HG03103 (cell line): ENCODE measurements around the gene SHOC1.
"Not testable (repeated sequence)": the region's sequence is repeated elsewhere in the genome, so short reads cannot be mapped to it uniquely, and the experiment has no call there.

Source experiments
- ATAC-seq: cut with Tn5 transposase; IDR thresholded peaks from one replicate; pipeline ENCODE4 v1.9.1; 2021; ENCODE audit warnings: low read depth; ENCODE audit not compliant: unreplicated experiment

SHOC1 gene

DNA sequence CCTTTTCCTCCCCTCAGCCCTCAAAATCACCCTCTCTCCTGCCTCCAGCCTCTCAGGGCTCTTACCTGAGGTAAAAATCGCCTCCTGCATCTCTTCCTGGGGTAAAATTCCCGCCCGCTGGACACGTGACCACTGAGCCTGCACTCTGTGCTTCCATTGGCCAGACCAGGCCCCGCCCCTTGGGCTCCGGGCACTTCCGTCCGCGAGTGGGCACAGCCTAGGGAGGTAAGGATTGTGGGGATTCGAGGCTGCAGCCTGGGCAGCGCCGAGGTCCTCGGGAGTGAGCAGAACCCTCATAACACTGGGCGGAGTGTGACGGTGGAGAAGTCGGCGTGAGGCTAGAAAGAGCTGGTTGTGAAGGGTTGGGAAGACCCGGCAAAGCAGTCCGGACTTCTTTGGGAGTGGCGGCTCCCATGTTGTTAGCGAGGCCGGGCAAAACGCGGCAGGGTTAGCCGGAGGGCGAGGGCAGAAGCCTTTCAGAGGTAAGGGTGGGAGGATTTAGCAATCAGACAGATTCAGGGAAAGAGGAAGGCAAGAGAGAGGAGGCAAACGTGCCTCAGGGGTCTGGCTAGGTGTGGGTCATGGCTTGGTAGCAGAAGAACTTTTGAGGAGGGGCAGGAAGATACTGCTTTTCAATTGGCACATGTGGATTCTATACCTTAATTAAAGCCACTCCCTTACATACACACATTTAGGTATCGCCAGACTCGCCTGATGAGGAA is at the start of gene SHOC1:
Gene SHOC1, minus strand, starts transcription at position 103 of the 722 bp plus-strand sequence. CDS start 3,519 bp downstream, outside the sequence.
- no peak for ATAC-seq

GRCh38 chr9:111843971-111844370 is 49.2 kb upstream of the SHOC1 start:
- no peak for ATAC-seq

- no peak for ATAC-seq
Observed at GRCh38 chr9:111842313-111842712, 47.6 kb upstream of the SHOC1 start.

DNA sequence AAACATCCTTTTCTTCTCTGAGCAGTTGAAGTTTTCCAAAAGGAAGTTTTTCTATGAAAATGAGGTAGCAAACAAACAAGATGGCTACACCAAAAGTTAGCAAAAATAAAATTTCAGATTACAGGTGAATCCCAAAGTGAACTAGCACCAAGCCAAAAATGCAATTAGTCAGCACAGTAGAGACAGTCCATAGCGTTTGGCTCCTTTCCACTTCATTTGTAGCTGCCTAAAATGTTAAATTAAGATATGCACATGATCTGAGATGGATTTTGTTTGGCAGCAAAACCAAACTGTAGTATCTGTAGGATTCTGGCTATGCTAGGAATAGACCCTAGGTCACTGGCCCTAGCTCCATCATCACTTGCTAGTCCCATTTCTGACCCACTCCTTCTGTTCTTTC is 45.7 kb upstream of the SHOC1 start:
- no peak for ATAC-seq

DNA sequence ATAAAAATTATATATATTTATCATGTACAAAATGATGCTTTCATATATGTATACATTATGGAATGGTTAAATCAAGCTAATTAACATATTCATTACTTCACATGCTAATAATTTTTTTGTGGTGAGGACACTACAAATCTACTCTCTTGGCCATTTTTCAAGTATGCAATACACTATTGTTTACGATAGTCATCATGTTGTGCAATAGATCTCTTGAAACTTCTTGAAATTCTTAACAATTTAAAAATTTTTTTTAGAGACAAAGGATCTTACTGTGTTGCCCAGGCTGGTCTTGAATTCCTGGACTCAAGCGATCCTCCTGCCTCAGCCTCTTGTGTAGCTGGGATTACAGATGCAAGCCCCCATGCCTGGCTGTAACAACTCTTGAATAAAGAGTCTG is 45.2 kb upstream of the SHOC1 start:
- no peak for ATAC-seq

DNA sequence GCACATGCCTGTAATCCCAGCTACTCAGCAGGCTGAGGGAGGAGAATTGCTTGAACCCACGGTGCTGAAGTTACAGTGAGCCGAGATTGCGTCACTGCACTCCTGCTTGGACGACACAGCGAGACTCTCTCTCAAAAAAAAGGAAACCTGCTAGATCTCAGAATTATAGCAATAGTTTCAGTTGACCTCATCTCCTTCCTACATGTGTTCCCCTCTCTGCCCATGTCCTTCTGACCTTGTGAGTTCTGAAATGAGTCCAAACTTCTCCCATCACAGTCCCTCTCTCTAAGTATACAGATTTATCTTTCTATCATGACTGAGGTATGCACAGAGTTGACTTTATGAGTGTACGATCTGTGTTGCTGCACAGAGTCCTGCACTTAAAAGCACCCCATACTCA is 44.6 kb upstream of the SHOC1 start:
- peak; percentile 84 for ATAC-seq

- no peak for ATAC-seq
Observed at GRCh38 chr9:111838439-111838838, 43.7 kb upstream of the SHOC1 start.

DNA sequence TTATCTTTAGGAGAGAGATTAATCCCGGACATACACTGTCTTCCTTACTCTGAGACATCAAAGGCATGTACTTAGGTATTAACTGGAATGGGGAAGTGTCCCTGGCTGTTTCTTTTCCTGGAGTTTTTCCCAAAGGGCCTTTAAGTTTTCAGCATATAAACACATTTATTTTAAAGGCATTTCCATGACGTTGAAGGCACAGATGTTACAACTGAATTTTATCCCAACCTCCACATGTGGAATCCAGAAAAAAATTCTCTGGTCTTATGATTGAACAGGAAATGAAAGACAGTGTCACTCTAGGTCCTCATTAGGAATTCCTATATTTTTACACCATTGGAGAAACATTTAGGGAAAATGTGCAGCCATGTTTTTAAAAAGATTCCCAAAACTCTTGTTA is 41.6 kb upstream of the SHOC1 start:
- ATAC-seq, result no peak

GRCh38 chr9:111833941-111834340 is 39.2 kb upstream of the SHOC1 start:
- no peak for ATAC-seq

DNA sequence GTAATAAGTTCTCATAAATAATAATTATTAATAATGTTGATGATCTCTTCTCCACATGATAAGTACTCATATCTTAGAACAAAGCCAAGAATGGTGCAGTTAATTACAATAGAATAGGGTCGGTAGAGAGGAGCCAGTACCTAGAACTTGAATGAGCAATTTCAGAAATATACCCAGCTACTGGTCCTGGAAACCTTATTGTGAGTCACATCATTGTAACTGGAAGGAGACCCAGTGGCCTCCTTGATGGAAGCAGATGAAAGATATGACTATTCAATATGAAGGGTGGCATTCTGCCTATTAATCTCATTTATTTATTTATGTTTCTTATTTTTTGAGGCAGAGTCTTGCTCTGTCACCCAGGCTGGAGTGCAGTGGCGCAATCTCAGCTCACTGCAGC is 37.7 kb upstream of the SHOC1 start:
- ATAC-seq, result no peak

GRCh38 chr9:111831371-111832108 is 36.8 kb upstream of the SHOC1 start:
- ATAC-seq, result no peak

DNA sequence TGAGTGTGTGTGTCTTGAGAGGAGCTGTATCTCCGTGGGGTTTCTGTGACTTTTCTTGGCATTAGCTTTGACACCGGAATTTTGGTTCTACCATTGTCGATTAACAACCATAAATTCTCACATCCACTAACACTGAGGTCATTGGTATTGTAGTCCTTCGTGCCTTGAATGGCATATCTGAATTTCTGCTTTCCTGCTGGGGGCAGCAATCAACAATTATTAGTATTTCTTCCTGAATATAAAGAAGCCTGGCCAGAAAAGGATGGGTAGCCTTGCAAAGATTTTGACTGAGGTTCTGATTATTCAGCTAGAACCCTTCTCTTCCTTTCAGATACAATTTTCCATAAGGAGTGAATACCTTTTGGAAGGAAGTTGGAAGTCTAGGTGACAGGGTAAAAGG is 33.5 kb upstream of the SHOC1 start:
- ATAC-seq, result no peak

- ATAC-seq, result no peak
Observed at GRCh38 chr9:111825468-111826145, 30.9 kb upstream of the SHOC1 start.

DNA sequence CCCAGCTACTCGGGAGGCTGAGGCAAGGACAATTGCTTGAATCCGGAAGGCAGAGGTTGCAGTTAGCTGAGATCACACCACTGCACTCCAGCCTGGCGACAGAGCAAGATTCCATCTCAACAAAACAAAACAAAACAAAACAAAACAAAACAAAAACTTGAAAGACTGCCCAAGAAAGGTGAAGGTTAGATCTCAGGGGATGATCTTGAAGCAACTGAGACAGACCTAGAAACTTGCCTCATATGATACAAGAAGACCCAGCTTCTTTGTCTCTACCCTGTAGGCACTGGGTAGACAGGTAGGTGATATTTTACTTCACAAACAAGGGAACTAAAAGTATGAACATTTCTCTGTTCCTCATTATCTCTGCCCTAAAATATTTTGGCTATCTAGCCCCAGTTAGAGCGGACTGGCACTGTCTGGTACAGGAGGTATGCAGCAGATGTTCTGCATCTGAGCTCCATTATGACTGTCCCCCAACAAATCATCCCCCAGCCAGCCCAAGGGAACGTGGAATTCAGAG is 26.3 kb upstream of the SHOC1 start:
- no peak for ATAC-seq

DNA sequence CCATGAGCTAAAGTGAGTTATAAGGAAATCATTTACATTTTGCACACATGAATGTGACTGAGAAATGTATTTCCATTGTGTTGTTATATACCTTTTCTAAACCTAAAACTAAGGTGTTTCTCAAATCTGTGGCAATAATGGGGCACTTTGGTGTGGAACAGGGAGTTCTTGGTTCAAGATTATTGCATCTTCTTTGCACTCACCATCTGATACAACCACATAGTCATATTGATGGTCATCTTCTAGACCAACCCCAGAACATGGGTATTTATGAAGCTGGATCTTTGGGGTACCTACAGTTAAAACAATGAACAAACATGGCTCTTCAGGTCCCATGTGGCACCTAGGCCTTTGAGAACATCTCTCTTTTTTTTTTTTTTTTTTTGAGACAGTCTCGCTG is 24.6 kb upstream of the SHOC1 start:
- ATAC-seq, result no peak

- ATAC-seq, result no peak
Observed at GRCh38 chr9:111815285-111816070, 20.7 kb upstream of the SHOC1 start.

- no peak for ATAC-seq
Observed at GRCh38 chr9:111812337-111812736, 17.6 kb upstream of the SHOC1 start.

GRCh38 chr9:111810908-111811307 is 16.2 kb upstream of the SHOC1 start:
- no peak for ATAC-seq

DNA sequence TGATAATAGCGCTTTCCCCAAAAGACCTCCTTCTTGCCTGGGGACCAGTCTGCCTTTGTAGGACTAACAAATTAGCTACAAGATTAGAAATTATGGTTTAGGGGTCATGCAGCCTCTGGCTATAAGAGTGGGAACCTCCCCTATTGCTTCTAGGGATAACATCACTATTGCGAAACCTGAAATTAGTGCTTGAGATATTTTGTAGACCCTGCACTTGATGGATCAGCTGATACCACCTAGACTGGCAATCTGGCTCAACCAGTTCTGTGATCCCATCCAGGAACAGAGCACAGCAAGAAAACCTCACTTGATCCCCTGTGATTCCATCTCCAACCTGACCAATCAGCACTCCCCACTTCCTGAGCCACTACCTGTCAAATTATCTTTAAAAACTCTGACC is 15.7 kb upstream of the SHOC1 start:
- ATAC-seq, result not testable (repeated sequence)

- no peak for ATAC-seq
Observed at GRCh38 chr9:111807197-111807596, 12.5 kb upstream of the SHOC1 start.

DNA sequence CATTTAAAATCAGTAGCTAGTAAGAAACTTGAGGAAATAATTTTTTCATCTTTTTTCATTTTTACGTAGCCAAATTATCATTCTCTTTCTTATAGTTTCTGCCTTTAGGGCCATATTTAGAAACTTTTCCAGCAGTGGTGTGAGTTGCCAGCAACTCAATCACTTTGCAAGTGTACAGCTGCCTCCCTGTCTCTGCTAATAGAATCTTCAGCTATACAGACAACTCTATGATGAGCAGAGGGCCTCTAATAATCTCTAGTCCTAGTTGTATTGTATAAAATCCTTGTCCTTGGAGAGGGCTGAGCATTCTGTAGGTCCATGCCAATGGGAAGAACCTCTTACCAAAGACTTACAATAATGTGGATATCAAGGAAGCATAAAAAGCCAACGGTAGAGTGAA is 11.5 kb upstream of the SHOC1 start:
- ATAC-seq, result no peak
